BJ (cell line): Measurements from ENCODE around the gene TMEM140. TPM values are rescaled to one million over a fixed set of nuclear protein-coding genes. Genes with fewer than 3 reads are reported as not detected.

ENCODE experiments used
- CTCF ChIA-PET: fragments of 350-600 bp; formaldehyde crosslinking; extraction: SDS; loops from one replicate; lab custom pipeline; 2021; ENCODE audit warnings: antibody characterized with exemption, inconsistent platforms; lab: Yijun Ruan, JAX
- POLR2A ChIA-PET: fragments of 300-600 bp; sonication (Branson Sonifier 250); formaldehyde crosslinking; extraction: SDS; loops from one replicate; lab custom pipeline; 2021; ENCODE audit warnings: antibody characterized with exemption; lab: Charles Lee
- DNase-seq: peaks from one replicate; pipeline ENCODE4 v3.0.0-alpha.2; 2011; ENCODE audit warnings: low read depth
- H3K27me3 ChIP-seq: 2 replicates; pipeline ENCODE4 v1.6.0; 2011; ENCODE audit warnings: low read length; ENCODE audit not compliant: control insufficient read depth, insufficient read depth
- H3K36me3 ChIP-seq: 2 replicates; pipeline ENCODE4 v1.5.1; 2011; ENCODE audit warnings: low read length; ENCODE audit not compliant: control insufficient read depth, insufficient read depth
- H3K4me3 ChIP-seq: 2 replicates; pipeline ENCODE4 v1.5.1; 2011; ENCODE audit warnings: low read depth, mild to moderate bottlenecking, control low read depth, low read length
- CTCF ChIP-seq: IDR thresholded peaks from 2 replicates; pipeline ENCODE4 v1.5.1; 2011; ENCODE audit warnings: low read depth, mild to moderate bottlenecking, control low read depth, inconsistent platforms, low read length, moderate library complexity; ENCODE audit not compliant: insufficient read depth
- polyA plus RNA-seq: library from polyadenylated mRNA; depleted of rRNA; stranded (reverse); fragments of >200 nt; gene quantifications from 2 replicates; pipeline ENCODE4 v1.2.3, GENCODE V29; 2011

Gene TMEM140
- polyA plus RNA-seq, 1 experiment: 5.5 TPM

GRCh38 chr7:135166338-135166990, 18.6 kb downstream of the TMEM140 start:
- CTCF ChIA-PET: no interaction called here
- no peak for TF ChIP-seq CTCF
- no peak for DNase-seq
- H3K27me3 ChIP-seq: no peaks in the 10 kb centered on the region
- no peak overlapping the region for H3K4me3 ChIP-seq
- POLR2A ChIA-PET: no interaction called here
- H3K36me3 ChIP-seq: peaks cover 23% of the 10 kb centered on the region

- Histone ChIP-seq H3K4me3 (no peak overlapping the region), H3K36me3 (peaks cover 23% of the 10 kb centered on the region), H3K27me3 (no peaks in the 10 kb centered on the region)
- ChIA-PET CTCF (interaction anchor here (1.9 kb wide), 1 partner anchor 9 kb away, joined by 3 read pairs; no protein-coding TSS in a partner anchor), POLR2A (no interaction called here)
- TF ChIP-seq CTCF: no peak
- DNase-seq: no peak
Measured at GRCh38 chr7:135167365-135167917, 19.6 kb downstream of the TMEM140 start.

- TF ChIP-seq CTCF: no peak
- Histone ChIP-seq H3K27me3 (no peaks in the 10 kb centered on the region), H3K4me3 (no peak overlapping the region), H3K36me3 (peaks cover 23% of the 10 kb centered on the region)
- ChIA-PET CTCF (interaction anchor here (1.9 to 3.9 kb wide), 2 partner anchors 9 to 181 kb away, joined by 3 to 17 read pairs; partner anchors contain the start of gene AGBL3), POLR2A (no interaction called here)
- no peak for DNase-seq
Measured at GRCh38 chr7:135168001-135168400, 20.1 kb downstream of the TMEM140 start.

- no peaks in the 10 kb centered on the region for H3K27me3 ChIP-seq
- peaks cover 23% of the 10 kb centered on the region for H3K36me3 ChIP-seq
- ChIA-PET POLR2A (interaction anchor here (0.7 kb wide), 1 partner anchor 25 kb away, joined by 5 read pairs; no protein-coding TSS in a partner anchor), CTCF (interaction anchor here (1.2 to 3.9 kb wide), 4 partner anchors 10 to 182 kb away, joined by 3 to 17 read pairs (median 3); partner anchors contain the start of gene AGBL3)
- TF ChIP-seq CTCF: no peak
- no peak overlapping the region for H3K4me3 ChIP-seq
- no peak for DNase-seq
Measured at GRCh38 chr7:135168489-135169140, 20.7 kb downstream of the TMEM140 start.
